NCI-H69 (cell line): ENCODE results near the gene CDKN1B.
A peak's percentile ranks its signal among the peaks of the same experiment; 100 is the strongest.
"Not testable (repeated sequence)": the region's sequence is repeated elsewhere in the genome, so short reads cannot be mapped to it uniquely, and the experiment has no call there.

Source experiments
- DNase-seq: peaks from one replicate; lab custom pipeline; 2025; lab: John Stamatoyannopoulos, UW

Gene CDKN1B

GRCh38 chr12:12724421-12725085 is 7.4 kb downstream of the CDKN1B start:
- DNase-seq = peak; percentile 70

GRCh38 chr12:12725086-12725955 is 8.2 kb downstream of the CDKN1B start:
- DNase-seq = peak; percentile 97

- DNase-seq = no peak
Observed at GRCh38 chr12:12725956-12726554, 8.9 kb downstream of the CDKN1B start.

DNA sequence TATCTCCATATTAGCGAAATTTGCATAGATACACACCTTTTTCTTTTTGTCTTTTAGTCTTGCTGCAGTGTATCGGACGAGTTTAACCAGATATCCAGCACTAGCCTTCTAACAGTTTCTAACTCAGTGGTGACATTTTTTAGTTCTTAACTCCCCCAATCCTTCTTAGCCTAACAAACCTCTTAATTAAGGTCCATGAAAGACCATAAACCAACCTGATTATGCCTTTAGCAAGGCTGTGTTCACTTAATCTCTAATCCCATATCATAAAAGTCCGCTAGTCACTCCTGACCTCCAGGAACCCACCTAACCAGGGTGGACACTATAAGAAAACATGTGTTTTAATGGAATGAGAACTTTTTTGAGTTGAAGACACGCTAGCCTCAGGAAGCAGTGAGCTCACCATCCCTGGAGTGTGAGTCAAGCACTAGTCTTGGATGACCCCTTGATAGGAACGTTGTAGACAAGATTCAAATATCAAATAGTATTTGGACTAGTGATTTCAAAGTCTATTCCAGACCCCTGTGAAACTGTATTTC is 9.5 kb downstream of the CDKN1B start:
- DNase-seq = peak; percentile 36

DNA sequence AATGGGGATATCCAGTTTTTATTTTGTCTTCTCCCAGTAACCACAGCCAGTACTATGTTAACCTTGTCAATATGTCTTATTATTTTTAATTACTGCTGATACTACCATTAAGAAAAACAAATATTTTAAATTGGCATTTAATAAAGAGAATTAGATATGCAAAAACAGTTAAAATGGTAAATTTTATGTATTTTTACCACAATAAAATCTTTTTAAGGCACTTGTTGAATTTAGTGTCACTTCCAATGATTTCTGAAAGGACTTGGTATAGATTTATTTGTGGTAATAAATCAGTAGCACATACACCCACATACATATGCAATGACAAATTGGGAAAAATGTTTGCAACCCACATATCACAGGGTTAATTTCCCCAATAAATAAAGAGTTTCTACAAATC is 14.0 kb downstream of the CDKN1B start:
- no peak for DNase-seq

GRCh38 chr12:12731785-12732184 is 14.6 kb downstream of the CDKN1B start:
- no peak for DNase-seq

DNA sequence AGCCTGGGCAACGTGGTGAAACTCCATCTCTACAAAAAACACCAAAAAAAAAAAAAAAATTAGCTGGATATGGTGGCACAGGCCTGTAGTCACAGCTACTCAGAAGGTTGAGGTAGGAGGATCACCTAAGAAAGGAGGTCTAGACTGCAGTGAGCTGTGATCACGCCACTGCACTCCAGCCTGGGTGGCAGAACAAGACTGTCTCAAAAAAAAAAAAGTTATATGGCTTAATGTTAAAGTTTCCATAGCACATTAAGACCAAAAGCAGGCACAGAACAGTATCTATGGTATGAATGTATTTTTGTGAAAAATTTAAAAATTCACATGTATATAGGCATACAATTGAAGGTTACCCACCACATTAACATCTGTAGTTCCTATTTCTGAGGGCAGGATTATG is 15.9 kb downstream of the CDKN1B start:
- DNase-seq = no peak

- DNase-seq = no peak
Observed at GRCh38 chr12:12734054-12734453, 16.9 kb downstream of the CDKN1B start.

DNA sequence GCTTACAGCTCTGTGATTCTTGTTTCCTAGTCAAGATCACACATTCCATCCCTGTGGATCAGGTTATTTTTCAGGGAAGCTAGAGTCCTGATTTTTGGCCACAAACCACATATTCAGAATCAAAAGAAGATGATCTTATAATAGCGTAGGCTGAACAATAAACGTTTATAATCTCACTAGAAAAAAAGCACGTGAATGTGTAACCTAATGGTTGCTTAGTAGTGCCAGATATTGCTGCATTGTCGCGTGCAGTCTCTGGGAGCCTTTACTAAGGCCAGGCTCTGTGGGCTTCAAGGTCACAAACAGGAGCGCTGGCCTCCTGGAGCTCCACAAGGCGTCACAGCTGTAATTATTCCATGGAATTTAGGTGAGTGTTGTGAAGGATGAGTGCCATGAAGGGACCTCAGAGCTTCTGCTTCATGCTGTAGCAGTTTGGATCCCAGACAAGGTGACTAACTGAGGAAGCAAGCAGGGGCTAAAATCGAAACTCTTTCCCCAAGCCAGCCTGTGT is 17.4 kb downstream of the CDKN1B start:
- DNase-seq = no peak

- no peak for DNase-seq
Observed at GRCh38 chr12:12735301-12735700, 18.1 kb downstream of the CDKN1B start.

DNA sequence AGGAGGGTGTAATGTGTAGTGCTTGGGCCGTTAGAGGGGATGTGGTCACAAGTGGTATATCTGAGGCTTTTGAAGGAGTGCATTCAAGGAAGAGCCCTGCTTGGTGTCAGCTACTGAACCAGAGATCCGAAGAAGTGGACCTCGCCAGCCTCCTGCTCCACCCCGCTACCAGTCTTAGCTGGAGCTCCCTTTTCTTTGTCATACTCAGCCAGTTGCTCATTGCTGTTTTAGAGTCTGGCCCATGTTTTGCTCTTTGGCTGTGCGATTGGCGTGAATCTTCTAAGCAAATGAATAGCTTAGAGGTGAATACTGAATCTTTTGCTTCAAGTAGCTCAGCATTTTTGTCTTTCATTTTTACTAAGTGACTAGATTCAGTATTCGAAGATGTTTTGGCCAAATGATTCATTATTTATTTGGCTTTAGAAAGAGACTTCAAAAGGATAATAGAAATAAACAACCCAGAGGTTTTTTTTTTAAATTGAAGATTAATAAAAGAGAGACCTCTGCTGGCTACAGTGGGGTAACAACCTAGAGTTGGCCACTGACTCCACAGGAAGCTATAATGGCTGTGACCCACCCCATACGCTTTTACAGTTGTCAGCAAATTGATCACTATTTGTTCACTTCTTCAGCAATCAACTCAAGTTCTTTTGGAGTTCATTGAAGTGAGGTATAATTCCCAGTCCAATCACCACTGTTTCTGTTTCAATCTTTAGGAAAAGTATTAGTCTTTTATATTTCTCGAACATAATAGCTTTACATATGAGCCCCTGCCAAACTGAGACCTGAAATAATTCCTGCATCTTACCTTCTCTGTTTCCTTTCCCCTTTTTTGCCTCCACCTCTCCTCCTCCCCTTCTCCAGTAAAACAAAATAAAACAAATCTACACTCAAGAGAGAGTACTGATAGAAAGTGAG is 19.9 kb downstream of the CDKN1B start:
- peak; percentile 35 for DNase-seq

DNA sequence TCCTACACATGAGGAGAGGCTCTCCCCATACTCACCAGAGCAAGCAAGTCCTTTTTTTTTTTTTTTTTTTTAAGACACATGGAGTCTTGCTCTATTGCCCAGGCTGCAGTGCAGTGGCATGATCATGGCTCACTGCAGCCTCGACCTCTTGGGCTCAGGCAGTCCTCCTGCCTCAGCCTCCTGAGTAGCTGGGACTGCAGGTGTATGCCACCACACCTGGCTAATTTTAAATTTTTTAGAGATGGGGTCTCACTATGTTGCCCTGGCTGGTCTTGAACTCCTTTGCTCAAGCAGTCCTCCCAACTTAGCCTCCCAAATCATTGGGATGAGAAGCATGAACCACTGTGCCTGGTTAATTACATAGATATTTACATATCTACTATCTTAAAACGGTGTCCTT is 21.0 kb downstream of the CDKN1B start:
- not testable (repeated sequence) for DNase-seq

GRCh38 chr12:12741660-12742059 is 24.5 kb downstream of the CDKN1B start:
- DNase-seq = no peak

- DNase-seq = peak; percentile 16
Observed at GRCh38 chr12:12744546-12745305, 27.6 kb downstream of the CDKN1B start.

GRCh38 chr12:12745576-12746211 is 28.5 kb downstream of the CDKN1B start:
- DNase-seq = no peak

- DNase-seq = no peak
Observed at GRCh38 chr12:12747278-12747677, 30.1 kb downstream of the CDKN1B start.

DNA sequence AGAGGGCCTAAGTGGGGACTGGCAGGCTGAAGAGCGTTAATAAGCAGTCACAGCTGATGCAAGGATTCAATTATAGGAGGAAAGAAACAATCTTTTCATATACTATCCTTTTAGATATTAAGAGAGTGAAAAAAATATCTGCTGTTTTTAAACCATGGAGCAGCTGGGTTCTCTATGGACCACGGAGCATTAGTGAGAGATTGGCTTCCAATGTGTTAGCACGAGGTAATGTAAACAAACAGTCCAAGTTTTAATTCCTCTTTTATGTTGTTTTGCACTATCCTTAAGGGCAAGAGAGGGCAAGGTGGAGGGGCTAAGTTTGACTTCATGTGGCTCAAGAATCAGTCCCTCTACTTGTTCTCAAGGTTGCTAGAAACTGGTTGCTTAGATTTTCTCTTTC is 30.9 kb downstream of the CDKN1B start:
- DNase-seq = no peak

- DNase-seq = no peak
Observed at GRCh38 chr12:12749433-12749832, 32.3 kb downstream of the CDKN1B start.

DNA sequence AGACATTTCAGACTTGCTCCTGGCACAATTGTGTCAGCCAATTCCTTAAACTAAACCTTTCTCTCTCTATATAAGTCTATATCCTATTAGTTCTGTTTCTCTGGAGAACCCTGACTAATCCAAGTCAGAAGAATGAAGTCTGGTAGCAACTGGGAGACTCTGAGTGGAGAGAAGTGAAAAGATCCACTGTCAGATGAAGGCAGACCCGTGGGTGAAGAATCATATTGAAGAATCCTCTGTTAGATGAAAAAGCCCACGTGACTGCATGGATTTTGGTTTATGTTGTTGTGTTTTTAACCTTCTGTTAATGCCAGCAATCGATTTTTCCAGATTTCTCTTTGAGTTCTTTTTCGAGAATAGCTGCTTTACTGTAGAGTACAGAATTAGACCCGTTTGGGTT is 38.8 kb downstream of the CDKN1B start:
- DNase-seq = no peak

DNA sequence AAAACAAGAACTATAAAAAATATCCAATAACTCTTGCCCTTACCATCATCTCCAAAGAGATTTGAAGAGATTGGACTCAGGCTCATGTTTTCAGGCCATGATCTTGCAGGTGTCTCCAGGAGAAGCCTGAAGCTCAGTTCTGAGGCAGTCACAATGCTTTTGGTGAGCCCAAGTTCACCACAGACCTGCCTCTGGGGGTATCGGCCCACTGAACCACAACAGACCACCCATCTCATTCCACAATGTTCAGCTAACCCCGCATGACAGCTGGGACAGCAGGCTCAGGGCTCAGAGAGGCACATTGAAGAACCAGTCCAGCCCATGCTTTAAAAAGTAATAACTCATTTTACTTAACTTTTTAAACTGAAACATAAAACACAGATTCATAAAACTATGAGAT is 40.0 kb downstream of the CDKN1B start:
- no peak for DNase-seq
